Activated CD8-positive, alpha-beta memory T cell treated with anti-CD3 and anti-CD28 coated beads for 4 hours (primary cell): ENCODE data around the gene PRPF18.

Experiments used
- DNase-seq, 2 donors: peaks; one replicate each; pipeline ENCODE4 v3.0.0-alpha.2; 2020; ENCODE audit warnings: low read depth in 2 of 2

Gene PRPF18

GRCh38 chr10:13637894-13638293 is 51.1 kb downstream of the PRPF18 start:
- no peak for DNase-seq

- DNase-seq, result no peak
These were observed 55.5 kb downstream of the PRPF18 start for GRCh38 chr10:13642293-13642692.

- no peak for DNase-seq
These were observed 56.3 kb downstream of the PRPF18 start for GRCh38 chr10:13643016-13643415.

- no peak for DNase-seq
These were observed 58.1 kb downstream of the PRPF18 start for GRCh38 chr10:13644866-13645265.

- no peak for DNase-seq
These were observed 61.7 kb downstream of the PRPF18 start for GRCh38 chr10:13648425-13648824.

GRCh38 chr10:13649844-13650520 is 63.2 kb downstream of the PRPF18 start:
- no peak for DNase-seq

GRCh38 chr10:13650961-13651360 is 64.2 kb downstream of the PRPF18 start:
- DNase-seq, result no peak

GRCh38 chr10:13651969-13652720 is 65.4 kb downstream of the PRPF18 start:
- no peak for DNase-seq

- no peak for DNase-seq
These were observed 66.1 kb downstream of the PRPF18 start for GRCh38 chr10:13652860-13653259.

- DNase-seq, result no peak
These were observed 67.5 kb downstream of the PRPF18 start for GRCh38 chr10:13654118-13654830.

- DNase-seq, result no peak
These were observed 68.1 kb downstream of the PRPF18 start for GRCh38 chr10:13654846-13655245.

- no peak for DNase-seq
These were observed 69.8 kb downstream of the PRPF18 start for GRCh38 chr10:13656337-13657100.

GRCh38 chr10:13657101-13657680 is 70.4 kb downstream of the PRPF18 start:
- no peak for DNase-seq

GRCh38 chr10:13658264-13658663 is 71.5 kb downstream of the PRPF18 start:
- DNase-seq, result no peak

- DNase-seq, result no peak
These were observed 72.3 kb downstream of the PRPF18 start for GRCh38 chr10:13658871-13659685.

GRCh38 chr10:13659887-13660550 is 73.3 kb downstream of the PRPF18 start:
- DNase-seq, result peak; percentile 27 to 35

GRCh38 chr10:13660551-13660920 is 73.8 kb downstream of the PRPF18 start:
- DNase-seq, result no peak

GRCh38 chr10:13661256-13661655 is 74.5 kb downstream of the PRPF18 start:
- DNase-seq, result no peak

GRCh38 chr10:13665516-13666262 is 78.9 kb downstream of the PRPF18 start:
- no peak for DNase-seq

- no peak for DNase-seq
These were observed 81.4 kb downstream of the PRPF18 start for GRCh38 chr10:13668126-13668525.
